HG03460 (cell line): Measurements from ENCODE around the gene IAH1.

Experiments used
- ATAC-seq: cut with Tn5 transposase; IDR thresholded peaks from one replicate; pipeline ENCODE4 v1.9.1; 2021; ENCODE audit not compliant: unreplicated experiment

Gene IAH1

DNA sequence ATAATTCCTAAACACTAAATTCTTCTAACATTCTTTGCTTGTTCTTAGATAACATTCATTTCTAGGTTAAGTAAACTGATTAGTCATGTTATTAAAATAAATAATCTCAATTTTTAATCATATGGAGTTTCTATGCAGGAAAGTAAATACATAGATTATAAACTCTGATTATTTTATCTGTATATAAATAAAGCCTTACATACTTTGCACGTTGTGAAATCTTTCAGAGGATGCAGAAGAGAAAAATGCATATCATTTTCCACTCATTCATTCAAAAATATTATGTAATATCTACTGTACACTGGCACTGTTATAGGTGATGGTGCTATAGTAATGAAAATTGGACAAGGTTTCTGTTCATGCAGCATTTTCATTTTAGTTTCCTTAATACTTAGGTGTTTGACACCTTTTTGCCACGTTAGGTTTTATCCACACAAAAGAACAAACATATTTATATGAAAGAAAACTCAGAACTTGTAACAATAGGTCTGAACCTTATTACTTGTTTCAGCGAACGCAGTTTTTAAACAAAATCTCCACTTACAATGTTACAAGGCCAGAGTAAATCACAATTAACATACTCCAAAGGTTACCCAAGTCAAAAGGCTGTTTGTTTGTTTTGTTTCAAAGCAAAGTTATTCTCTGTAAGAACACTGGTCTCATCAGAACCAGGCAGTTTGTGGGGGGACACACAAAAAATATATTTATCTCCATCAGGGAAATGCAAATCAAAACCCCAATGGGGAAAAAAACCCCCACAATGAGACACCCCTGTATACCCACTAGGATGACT, 53.8 kb downstream of the IAH1 start:
- no peak for ATAC-seq

DNA sequence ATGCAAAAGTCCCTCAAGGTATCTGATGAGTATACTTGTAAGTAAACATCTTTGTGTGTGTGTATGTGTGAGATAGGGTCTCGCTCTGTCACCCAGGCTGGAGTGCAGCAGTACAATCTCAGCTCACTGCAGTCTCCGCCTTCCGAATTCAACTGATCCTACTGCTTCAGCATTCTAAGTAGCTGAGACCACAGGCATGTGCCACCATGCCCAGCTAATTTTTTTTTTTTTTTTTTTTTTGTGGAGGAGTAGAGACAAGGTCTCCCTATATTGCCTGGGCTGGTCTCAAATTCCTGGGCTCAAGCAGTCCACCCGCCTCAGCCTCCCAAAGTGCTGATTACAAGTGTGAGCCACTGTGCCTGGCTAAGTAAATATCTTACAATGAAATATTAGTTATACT, 58.1 kb downstream of the IAH1 start:
- ATAC-seq = no peak

DNA sequence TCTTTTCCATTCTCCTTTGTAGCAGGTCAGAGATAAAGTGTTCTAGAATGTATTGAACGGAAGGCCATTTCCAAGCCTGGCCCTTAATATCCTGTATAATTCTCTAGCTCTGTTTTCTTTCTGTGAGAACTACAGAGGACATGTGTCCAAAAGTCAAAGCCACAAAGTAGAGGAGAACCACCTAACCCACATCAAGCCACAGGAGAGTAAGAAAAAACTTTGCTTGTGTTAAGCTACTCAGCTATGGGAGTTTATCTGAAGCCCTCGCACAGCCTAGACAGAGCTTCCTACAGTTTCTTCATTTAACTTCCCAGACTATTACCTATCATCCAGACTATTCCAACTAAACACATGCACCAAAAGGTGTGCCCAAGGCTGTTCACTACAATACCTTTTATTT, 59.3 kb downstream of the IAH1 start:
- no peak for ATAC-seq

DNA sequence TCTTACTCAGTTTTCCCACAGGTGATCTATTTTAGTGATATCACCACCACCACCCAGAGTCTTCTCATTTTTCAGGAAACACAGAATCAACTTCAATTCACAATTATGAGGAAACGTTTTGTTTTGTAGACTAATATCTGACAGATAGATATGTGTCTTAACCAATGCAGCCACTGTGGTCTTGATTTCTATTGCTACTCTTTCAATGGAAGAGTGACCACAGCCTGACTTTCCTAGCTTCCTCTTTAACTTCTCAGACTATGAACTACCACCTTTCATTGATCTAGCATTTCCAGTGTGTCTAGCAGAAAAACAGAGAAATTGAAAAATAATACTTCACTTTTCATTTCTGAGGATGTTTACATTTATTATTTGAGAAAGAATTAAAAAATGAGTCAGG, 60.8 kb downstream of the IAH1 start:
- no peak for ATAC-seq

DNA sequence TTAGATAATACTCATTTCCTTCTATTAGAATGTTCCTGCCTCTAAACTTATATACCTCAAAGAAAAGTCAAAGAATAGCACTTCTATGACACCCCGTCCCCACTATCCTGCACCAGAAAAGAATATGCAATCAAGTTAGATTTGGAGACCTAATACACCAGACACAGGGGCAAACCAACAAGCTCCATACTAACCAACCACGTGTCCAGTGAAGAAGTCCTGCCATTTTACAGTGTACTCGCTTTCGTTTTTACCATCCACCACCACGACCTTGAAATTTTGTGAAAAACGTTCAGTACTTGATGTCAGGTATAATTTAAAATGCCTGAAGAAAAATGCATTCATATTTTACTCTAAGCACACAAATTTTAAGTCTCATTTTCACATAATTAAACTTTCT, 62.2 kb downstream of the IAH1 start:
- no peak for ATAC-seq

DNA sequence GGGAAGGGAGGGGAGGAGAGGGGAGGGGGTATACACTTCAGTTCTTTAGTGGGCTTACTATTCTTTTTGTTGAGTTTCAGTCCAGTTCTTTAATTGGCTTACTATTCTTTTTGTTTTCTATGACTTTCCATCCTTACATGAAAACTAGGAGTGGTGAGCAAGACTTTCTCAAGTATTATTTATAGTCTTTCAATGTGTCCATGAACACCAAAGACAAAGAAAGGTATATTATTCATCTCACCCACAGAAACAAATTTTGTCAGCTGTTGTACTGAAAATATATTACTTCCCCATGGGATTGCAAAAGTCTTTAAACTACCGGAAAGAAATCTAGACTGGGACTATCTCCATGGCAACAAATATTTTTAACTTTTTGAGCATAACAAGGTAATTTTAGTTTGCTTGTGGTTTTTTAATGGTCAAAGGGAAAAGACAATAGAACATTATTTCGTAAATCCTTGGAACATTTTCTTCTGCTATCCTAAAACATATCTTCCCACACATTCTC, 63.7 kb downstream of the IAH1 start:
- no peak for ATAC-seq
